K562 treated with DMSO at 1 percent for 48 hours (cell line): ENCODE results near the gene PSMC2. TPM values are rescaled to one million over a fixed set of nuclear protein-coding genes. Genes with fewer than 3 reads are reported as not detected.

Experiments
- total RNA-seq: library from RNA; unstranded; fragments of 300-600 nt; gene quantifications from 2 replicates; pipeline ENCODE4 v1.2.3, GENCODE V29; 2022; ENCODE audit warnings: low replicate concordance; ENCODE audit errors: extremely low read depth

PSMC2 gene
- total RNA-seq = not detected in 2 replicates

DNA sequence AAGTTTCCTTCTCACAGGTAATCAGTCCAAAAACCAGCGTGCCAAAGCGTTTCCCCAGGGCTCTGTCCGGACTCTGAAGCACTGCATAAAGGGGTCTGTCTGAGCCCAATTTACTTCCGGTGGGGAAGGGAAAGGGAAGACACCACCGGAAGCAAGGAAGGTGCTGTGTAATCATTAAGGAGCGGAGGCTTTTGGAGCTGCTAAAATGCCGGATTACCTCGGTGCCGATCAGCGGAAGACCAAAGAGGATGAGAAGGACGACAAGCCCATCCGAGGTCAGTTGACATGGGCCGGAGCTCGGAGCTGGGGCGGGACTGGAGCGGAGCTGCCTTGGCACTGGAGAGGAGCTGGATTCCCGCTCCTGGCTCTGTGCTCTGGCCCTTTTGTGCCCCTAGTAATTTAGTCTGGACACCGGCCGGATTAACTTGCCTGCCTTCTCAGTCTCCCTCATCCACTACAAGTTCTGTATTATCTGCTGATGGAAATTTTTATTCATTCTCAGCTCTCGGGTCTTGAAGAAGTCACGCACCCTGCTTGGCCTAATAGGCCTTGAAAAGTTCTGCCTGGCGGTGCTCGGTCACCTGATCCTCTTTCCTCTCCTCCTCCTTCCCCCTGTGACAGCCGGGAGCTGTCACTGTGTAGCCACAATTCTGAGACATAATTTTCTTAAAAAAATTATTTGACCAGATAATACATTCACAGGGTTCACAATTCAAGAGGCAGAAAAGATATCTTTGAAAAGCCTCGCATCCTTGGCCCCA, at the start of gene PSMC2:
Gene PSMC2, plus strand, starts transcription at position 137 of the 761 bp plus-strand sequence. Its CDS starts 69 bp downstream, at position 206.

GRCh38 chr7:103344453-103345149, 2.8 kb upstream of the PSMC2 start, which contains the start of gene DNAJC2:
TSS of gene DNAJC2 (minus strand) at chr7:103344767. CDS start at chr7:103344622, 145 bp downstream.

Other genes starting within 250 kb of the PSMC2 start
- not detected in 2 replicates for gene NAPEPLD, start 198.5 kb upstream of the PSMC2 start, total RNA-seq
- not detected in 2 replicates for gene PMPCB, start 50.2 kb upstream of the PSMC2 start, total RNA-seq
- not detected in 2 replicates for gene DNAJC2, start 2.9 kb upstream of the PSMC2 start, total RNA-seq
- gene SLC26A5, start 98.6 kb downstream of the PSMC2 start, total RNA-seq = not detected in 2 replicates